ENCODE measurements around the gene DNAH14.

- TF ChIP-seq SUZ12 (IDR thresholded peaks at IDR 0.05; ENCODE audit: extremely low read depth, insufficient read depth, insufficient read length) (no peak), YY1 (IDR thresholded peaks at IDR 0.05; ENCODE audit: insufficient read depth, insufficient read length) (no peak), ZNF274 (IDR thresholded peaks at IDR 0.05; ENCODE audit: low read depth, low read length) (no peak)
These were observed 183.8 kb downstream of the DNAH14 start for GRCh38 chr1:225113265-225113664.

All from NT2/D1 (cell line).